Measurements from ENCODE around the gene DYSF.

- no peak for TF ChIP-seq CTCF (optimal IDR thresholded peaks at IDR 0.05 in 1 of 3, IDR thresholded peaks at IDR 0.05 in 1 of 3, conservative IDR thresholded peaks at IDR 0.05 in 1 of 3; ENCODE audit: extremely low read depth in 1 of 3, insufficient read depth in 2 of 3, low read length in 3 of 3)
- no peak for TF ChIP-seq EZH2 (IDR thresholded peaks at IDR 0.05; ENCODE audit: low read length)
These were observed 123.8 kb downstream of the DYSF start for GRCh38 chr2:71577209-71577608.

Measured in keratinocyte (primary cell).